IPS-NIHi7 (cell line): ENCODE results near the gene THSD7B.
"Not testable (repeated sequence)": the region's sequence is repeated elsewhere in the genome, so short reads cannot be mapped to it uniquely, and the experiment has no call there.

Source experiments
- DNase-seq: peaks from one replicate; pipeline ENCODE4 v3.0.0; 2012; ENCODE audit warnings: mixed read lengths; ENCODE audit errors: extremely low spot score

Gene THSD7B

GRCh38 chr2:137255990-137256389, 490.6 kb downstream of the THSD7B start:
- no peak for DNase-seq

GRCh38 chr2:137261881-137262585, 496.7 kb downstream of the THSD7B start:
- DNase-seq: no peak

- DNase-seq: peak; percentile 22
These were observed 497.2 kb downstream of the THSD7B start for GRCh38 chr2:137262594-137262993.

GRCh38 chr2:137287913-137288639, 522.7 kb downstream of the THSD7B start:
- DNase-seq: no peak

GRCh38 chr2:137291836-137292570, 526.7 kb downstream of the THSD7B start:
- no peak for DNase-seq

- DNase-seq: no peak
These were observed 533.0 kb downstream of the THSD7B start for GRCh38 chr2:137298377-137298776.

- no peak for DNase-seq
These were observed 535.6 kb downstream of the THSD7B start for GRCh38 chr2:137300987-137301386.

- no peak for DNase-seq
These were observed 537.6 kb downstream of the THSD7B start for GRCh38 chr2:137302957-137303356.

GRCh38 chr2:137316075-137316474, 550.7 kb downstream of the THSD7B start:
- no peak for DNase-seq

GRCh38 chr2:137321566-137321965, 556.2 kb downstream of the THSD7B start:
- no peak for DNase-seq

GRCh38 chr2:137331562-137331961, 566.2 kb downstream of the THSD7B start:
- DNase-seq: not testable (repeated sequence)

- DNase-seq: no peak
These were observed 568.2 kb downstream of the THSD7B start for GRCh38 chr2:137333386-137334165.

GRCh38 chr2:137336067-137336466, 570.7 kb downstream of the THSD7B start:
- DNase-seq: no peak

- no peak for DNase-seq
These were observed 573.7 kb downstream of the THSD7B start for GRCh38 chr2:137339051-137339450.

- DNase-seq: no peak
These were observed 580.6 kb downstream of the THSD7B start for GRCh38 chr2:137345994-137346393.

GRCh38 chr2:137348301-137348700, 583.0 kb downstream of the THSD7B start:
- no peak for DNase-seq

GRCh38 chr2:137357634-137358033, 592.3 kb downstream of the THSD7B start:
- no peak for DNase-seq

GRCh38 chr2:137367361-137367760, 602.0 kb downstream of the THSD7B start:
- DNase-seq: no peak

GRCh38 chr2:137369106-137369505, 603.8 kb downstream of the THSD7B start:
- no peak for DNase-seq

- DNase-seq: no peak
These were observed 613.8 kb downstream of the THSD7B start for GRCh38 chr2:137379186-137379585.

GRCh38 chr2:137380610-137381009, 615.3 kb downstream of the THSD7B start:
- DNase-seq: no peak

- no peak for DNase-seq
These were observed 616.4 kb downstream of the THSD7B start for GRCh38 chr2:137381731-137382130.
